ENCODE data around the gene CRTC1. TPM values are rescaled to one million over a fixed set of nuclear protein-coding genes. Genes with fewer than 3 reads are reported as not detected.

The CRTC1 gene
- total RNA-seq, 1 experiment from 2014 or later = 12.3 TPM

GRCh38 chr19:18742838-18743783, 59.6 kb downstream of the CRTC1 start:
- Mint-ChIP-seq H3K4me1 (peaks cover 3% of the 10 kb centered on the region), H3K36me3 (no peaks in the 10 kb centered on the region), H3K9me3 (no peaks in the 10 kb centered on the region), H3K27ac (no peak overlapping the region), H3K4me3 (no peak overlapping the region), H3K27me3 (ENCODE audit: low read depth) (no peaks in the 10 kb centered on the region)
- no peak for DNase-seq (ENCODE audit: low spot score)
- CTCF ChIA-PET = interaction anchor here (0.5 to 1.3 kb wide), 2 partner anchors 27 to 104 kb away, joined by 3 read pairs; no protein-coding TSS in a partner anchor
- TF ChIP-seq ZNF281 (CRISPR knock-in tag; IDR thresholded peaks at IDR 0.05) (no peak), PRRX2 (CRISPR knock-in tag; IDR thresholded peaks at IDR 0.05) (no peak), CREM (CRISPR knock-in tag; IDR thresholded peaks at IDR 0.05) (no peak), NR3C1 (CRISPR knock-in tag; conservative IDR thresholded peaks at IDR 0.05; ENCODE audit: low read depth) (no peak), TEAD4 (CRISPR knock-in tag; IDR thresholded peaks at IDR 0.05) (no peak), KAT7 (CRISPR knock-in tag; IDR thresholded peaks at IDR 0.05; ENCODE audit: borderline replicate concordance) (no peak), ERG (CRISPR knock-in tag; IDR thresholded peaks at IDR 0.05) (no peak), ZNF425 (CRISPR knock-in tag; conservative IDR thresholded peaks at IDR 0.05) (no peak), E2F1 (CRISPR knock-in tag; IDR thresholded peaks at IDR 0.05) (no peak), ATF3 (CRISPR knock-in tag; conservative IDR thresholded peaks at IDR 0.05) (no peak), EMX1 (CRISPR knock-in tag; IDR thresholded peaks at IDR 0.05) (no peak), TP53 (CRISPR knock-in tag; IDR thresholded peaks at IDR 0.05) (no peak), MLX (CRISPR knock-in tag; IDR thresholded peaks at IDR 0.05) (no peak), ATF6 (CRISPR knock-in tag; IDR thresholded peaks at IDR 0.05) (no peak; the same call in 1 of the 2 replicates), FOXP4 (CRISPR knock-in tag; IDR thresholded peaks at IDR 0.05) (no peak), ZMAT4 (CRISPR knock-in tag; IDR thresholded peaks at IDR 0.05) (no peak), ELF4 (CRISPR knock-in tag; IDR thresholded peaks at IDR 0.05; ENCODE audit: low read depth) (no peak), ZNF121 (CRISPR knock-in tag; IDR thresholded peaks at IDR 0.05) (no peak), ZNF423 (CRISPR knock-in tag; IDR thresholded peaks at IDR 0.05) (no peak), NFE2L1 (CRISPR knock-in tag; IDR thresholded peaks at IDR 0.05) (no peak)
- POLR2A ChIA-PET = no interaction called here
- ATAC-seq = no peak
